HG03354 (cell line): Measurements from ENCODE around the gene KCNIP4.
A peak's percentile ranks its signal among the peaks of the same experiment; 100 is the strongest.

ENCODE experiments used
- ATAC-seq: cut with Tn5 transposase; IDR thresholded peaks from one replicate; pipeline ENCODE4 v1.9.1; 2021; ENCODE audit warnings: mild to moderate bottlenecking; ENCODE audit not compliant: unreplicated experiment, poor library complexity, severe bottlenecking

KCNIP4 gene

GRCh38 chr4:21915761-21916160, 32.8 kb downstream of the KCNIP4 start:
- no peak for ATAC-seq

DNA sequence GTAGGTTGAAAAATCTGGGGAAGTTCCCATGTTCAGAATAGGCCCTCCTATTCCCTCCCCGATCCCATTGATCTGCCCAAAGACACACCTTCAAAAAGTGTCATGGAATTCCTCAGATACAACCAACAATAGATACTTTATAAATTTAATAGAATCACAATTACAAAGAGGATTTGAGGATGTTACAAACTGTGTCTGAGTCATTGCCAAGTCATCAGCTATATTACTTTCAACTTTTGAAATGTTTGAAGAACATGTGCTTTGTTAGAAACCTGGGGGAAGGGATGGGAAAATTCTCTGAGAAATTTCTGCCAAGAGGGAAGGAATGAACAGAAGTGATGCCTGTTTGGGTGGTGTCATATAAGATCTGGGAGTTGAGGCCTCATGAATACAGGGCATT, 46.7 kb downstream of the KCNIP4 start:
- no peak for ATAC-seq

GRCh38 chr4:21901281-21901680, 47.3 kb downstream of the KCNIP4 start:
- no peak for ATAC-seq

GRCh38 chr4:21900211-21900610, 48.4 kb downstream of the KCNIP4 start:
- ATAC-seq: no peak

DNA sequence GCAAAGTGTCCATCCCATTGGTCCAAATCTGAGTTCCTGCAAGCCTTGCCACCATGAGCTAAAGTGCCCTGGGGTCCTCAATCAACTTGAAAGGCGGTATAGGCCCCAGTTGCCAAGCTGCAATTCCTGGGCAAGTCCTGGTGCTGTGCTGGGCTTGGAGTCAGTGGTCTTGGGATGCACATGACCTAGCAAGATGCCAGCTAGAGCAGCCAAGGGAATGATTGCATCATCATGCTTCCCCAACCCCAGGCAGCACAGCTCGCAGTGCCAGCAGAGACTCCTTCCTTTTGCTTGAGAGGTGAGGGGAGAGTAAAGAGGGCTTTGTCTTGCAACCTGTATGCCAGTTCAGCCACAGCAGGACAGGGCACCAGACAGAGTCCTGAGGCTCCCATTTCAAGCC, 50.5 kb downstream of the KCNIP4 start:
- no peak for ATAC-seq

DNA sequence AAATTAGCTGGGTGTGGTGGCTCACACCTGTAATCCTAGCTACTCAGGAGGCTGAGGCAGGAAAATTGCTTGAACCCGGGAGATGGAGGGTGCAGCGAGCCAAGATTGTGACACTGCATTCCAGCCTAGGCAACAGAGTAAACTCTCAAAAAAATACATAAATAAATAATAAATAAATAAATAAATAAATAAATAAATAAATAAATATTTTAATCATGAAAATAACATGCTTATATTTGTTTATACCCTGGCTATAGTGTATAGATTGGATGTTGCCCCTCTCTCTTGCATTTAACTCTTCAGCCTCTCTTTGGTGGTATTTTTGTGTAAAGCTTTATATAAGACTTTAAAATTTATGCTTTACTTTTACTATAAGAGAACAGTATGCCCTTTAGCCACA, 51.8 kb downstream of the KCNIP4 start:
- no peak for ATAC-seq

DNA sequence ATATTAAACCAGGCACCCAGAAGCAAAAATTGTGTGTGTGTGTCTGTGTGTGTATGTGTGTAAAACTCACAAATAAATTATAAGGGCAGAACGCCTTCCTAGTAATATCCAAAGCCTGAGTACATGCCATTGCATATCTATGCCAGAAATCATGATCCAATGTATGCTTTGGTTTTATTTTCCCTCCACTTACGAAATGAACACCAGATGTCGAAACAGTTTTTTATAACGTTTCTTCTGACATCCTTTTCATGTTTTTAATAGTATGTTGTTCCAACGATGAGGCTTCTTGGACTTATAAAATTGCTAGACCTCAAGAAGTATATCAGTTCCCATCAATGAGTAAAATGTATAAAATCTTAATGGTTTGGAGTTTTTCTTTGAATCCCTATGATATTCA, 55.4 kb downstream of the KCNIP4 start:
- no peak for ATAC-seq

DNA sequence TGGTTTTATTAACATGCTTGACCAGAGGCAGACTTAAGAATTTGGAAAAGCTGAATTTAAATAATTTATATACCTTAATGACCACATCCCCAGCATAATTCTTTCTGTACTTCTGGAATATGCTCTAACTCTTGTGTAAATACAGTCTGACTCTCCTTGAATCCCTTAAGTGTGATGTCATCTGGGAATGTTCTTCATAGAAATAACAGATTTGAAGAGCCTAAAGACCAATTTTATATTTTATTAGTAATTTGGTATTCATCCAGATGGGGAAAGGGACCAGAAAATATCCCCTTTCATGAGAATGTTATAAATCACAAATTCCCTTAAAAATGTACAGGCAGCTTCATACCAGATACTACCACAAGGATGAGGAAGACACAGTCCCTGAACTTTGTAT, 58.3 kb downstream of the KCNIP4 start:
- ATAC-seq: no peak

DNA sequence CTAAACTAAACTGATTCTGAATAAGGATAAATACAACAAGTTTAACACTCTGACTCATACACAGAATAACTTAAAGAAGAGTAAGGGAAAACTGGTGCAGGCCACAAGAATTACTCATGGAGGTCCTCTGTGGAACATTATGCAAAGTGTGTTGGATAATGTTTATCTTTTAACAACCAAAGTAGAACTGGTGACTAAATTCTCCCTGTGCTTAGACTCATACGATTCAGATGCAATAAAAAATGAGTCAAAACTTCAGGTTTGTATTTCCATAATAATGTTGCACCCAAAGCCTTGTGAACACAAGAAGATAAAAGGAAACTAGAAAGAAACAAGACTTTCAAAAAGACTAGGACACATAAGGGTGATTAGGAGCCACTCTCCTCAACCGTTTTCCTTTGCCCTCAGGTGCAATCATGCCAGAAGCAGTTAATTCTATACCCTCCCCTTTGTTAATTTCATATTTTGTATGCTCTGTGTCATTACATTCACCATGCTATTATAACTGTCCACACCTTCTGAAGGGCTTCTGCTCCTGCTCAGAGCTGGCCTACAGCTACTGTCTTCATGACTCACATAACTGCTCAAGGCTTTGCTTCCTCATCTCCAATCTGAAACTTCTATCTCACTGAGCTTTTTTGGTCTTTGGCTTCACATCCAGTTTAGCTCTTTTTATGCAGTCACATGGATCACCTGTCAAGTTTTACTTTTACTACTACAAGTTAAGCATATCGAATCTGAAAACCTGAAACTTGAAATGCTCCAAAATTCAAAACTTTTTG, 60.2 kb downstream of the KCNIP4 start:
- ATAC-seq: peak; percentile 85

DNA sequence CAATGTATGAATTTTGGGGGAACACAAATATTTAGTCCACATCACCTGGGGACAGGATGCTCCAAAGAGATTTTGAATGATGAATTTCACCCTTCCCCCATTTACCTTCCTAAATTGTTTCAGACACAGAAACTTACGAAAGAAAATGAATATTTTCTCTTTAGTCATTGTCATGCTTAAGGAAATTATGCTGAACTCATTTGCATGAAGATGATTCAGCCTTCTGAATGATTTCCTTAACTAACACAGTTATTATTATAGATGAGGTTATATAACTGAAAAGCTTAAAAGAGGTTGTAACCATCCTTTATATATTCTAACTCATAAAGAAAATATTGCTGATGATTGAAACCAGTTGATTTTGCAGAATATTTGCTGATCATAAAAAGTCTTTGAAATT, 61.1 kb downstream of the KCNIP4 start:
- no peak for ATAC-seq

DNA sequence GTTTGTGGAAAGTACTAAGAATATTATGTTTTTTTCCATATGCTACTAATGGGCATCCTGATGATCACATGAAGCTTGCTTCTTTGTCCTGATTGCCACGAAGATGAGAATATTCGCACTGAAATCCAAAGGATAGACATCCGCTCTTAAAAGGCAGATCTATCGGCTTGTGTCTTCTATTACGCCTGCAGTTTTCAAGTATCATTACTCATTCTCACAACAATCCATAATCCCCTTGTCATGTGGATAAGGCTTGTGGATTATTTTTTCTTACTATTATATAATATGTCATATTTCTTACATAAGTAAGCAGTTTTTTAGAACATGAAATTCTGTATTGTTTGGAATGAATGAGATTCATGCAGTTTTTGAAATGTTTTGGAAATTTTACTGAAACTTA, 62.8 kb downstream of the KCNIP4 start:
- no peak for ATAC-seq

DNA sequence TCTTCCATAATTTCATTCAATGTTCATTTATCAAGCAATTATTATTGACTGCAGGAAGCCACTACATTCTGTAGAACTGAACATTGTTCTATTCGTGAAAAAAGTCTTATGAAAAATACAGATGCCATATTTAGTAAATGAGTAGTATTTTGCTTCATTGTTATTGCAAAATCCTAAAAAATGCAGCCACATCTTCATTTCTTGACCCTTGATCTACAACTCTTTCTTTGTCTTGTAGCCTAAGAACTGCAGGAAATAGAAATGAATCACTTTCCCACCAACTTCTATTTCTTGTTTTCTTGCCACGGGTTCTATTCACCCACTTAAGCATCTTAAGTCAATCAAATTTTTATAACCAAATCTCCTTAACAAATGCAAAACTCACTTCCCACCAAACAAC, 63.3 kb downstream of the KCNIP4 start:
- ATAC-seq: no peak

DNA sequence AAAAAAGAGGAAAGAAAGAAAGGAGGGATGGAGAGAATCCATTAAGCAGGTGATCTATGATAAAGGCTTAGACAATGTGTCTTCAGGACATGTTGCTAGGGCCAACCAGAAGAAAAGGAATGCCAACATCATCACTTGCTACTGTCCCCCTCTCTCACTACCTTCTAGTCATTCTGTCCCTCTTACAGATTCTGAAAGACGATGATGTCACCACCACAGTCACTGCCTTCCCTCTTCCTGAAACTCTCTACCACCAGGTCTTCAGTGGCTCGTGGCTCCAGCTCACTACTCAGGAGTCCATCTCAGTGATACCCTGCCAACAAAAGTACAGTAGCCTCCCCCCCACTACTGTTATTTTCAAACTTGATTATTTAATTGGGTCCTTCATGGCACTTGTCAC, 64.0 kb downstream of the KCNIP4 start:
- no peak for ATAC-seq

- no peak for ATAC-seq
Observed at GRCh38 chr4:21882051-21882839, 66.3 kb downstream of the KCNIP4 start.

GRCh38 chr4:21879187-21879586, 69.4 kb downstream of the KCNIP4 start:
- ATAC-seq: no peak

DNA sequence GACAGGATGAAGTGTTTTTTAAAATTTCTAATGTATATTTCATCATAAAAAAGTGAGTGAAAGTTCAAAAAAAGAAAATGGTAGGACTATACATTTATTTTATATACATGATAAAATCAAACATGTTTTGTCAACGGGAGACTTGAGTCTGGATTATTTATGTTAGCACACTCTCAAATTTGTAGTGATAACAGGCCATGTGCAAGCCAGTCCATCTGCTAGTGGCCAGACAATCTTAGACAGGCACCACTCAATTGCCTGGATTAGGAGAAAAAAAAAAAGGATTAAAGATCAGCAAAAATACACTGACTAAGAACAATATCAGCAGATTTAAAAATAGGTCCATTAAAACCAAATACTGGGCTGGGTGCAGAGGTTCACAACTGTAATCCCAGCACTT, 71.9 kb downstream of the KCNIP4 start:
- ATAC-seq: no peak

- no peak for ATAC-seq
Observed at GRCh38 chr4:21873145-21873544, 75.4 kb downstream of the KCNIP4 start.

- no peak for ATAC-seq
Observed at GRCh38 chr4:21872101-21872500, 76.5 kb downstream of the KCNIP4 start.

- no peak for ATAC-seq
Observed at GRCh38 chr4:21869978-21870745, 78.4 kb downstream of the KCNIP4 start.

DNA sequence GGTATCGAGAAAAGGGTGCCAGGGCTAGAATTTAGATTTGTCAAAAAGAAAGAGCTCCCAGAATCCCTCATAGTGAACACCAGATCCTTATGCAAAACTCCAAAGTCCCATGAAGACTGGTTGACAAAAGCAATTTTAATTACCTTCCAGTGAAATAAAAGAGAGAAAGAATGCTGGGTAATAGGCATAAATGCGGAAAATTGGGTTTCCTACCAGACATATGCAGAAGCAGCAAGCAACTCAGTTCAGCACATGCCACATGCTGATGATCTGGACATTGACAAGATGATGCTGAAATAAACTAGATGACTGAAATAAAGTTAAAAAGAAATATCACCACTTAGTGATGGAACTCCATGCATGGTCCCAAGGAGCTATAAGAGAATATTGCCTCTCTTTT, 83.9 kb downstream of the KCNIP4 start:
- ATAC-seq: no peak

- no peak for ATAC-seq
Observed at GRCh38 chr4:21862917-21863316, 85.7 kb downstream of the KCNIP4 start.
